Upper lobe of left lung (tissue), 4 donors: ENCODE results near the gene ACSBG1.

Experiments
- CTCF ChIP-seq, 6 experiments: fragments of 450-650 bp in 4 of 6; fragments of 200-600 bp in 2 of 6; sonication (generic) in 2 of 6; IDR thresholded peaks; one replicate each; pipeline ENCODE4 v1.5.1; 2016 to 2019; ENCODE audit warnings: antibody characterized with exemption in 6 of 6
- POLR2A ChIP-seq, 4 donors: fragments of 450-650 bp; IDR thresholded peaks; one replicate each; pipeline ENCODE4 v1.5.1; 2016 to 2017; ENCODE audit warnings: antibody characterized with exemption in 4 of 4, mild to moderate bottlenecking in 2 of 4
- POLR2AphosphoS5 ChIP-seq, 2 donors: sonication (generic); formaldehyde crosslinking; IDR thresholded peaks; one replicate each; pipeline ENCODE4 v1.5.1; 2017; ENCODE audit warnings: antibody characterized with exemption in 2 of 2

DNA sequence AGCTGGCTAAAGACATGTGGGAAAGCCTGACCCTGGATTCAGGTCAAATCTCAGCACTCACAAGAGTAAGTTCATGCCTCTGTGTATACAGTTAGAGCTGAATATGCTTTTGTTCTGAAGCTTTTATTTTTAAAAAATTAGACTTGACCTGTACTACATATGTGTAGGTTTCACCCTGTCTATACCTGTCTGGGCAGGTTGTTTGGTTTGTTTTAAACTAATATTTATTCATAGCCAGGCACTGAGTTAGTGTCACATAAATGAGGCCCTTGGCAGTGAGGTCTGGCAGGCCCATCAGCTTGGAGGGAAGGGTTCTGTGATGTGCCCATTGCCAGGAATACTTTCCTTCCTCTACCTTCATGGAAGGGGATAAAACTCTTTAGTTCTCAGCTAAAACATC lies 31.9 kb upstream of the ACSBG1 start:
- TF ChIP-seq POLR2A (IDR thresholded peaks at IDR 0.05) (no peak), CTCF (IDR thresholded peaks at IDR 0.05) (no peak), POLR2AphosphoS5 (IDR thresholded peaks at IDR 0.05) (no peak)
